ENCODE results near the gene WDR70. TPM values are rescaled to one million over a fixed set of nuclear protein-coding genes. Genes with fewer than 3 reads are reported as not detected.
"Not testable (repeated sequence)": the region's sequence is repeated elsewhere in the genome, so short reads cannot be mapped to it uniquely, and the experiment has no call there.

The WDR70 gene
- total RNA-seq, 2 experiments from 2014 or later: 28.8 to 35.3 TPM

DNA sequence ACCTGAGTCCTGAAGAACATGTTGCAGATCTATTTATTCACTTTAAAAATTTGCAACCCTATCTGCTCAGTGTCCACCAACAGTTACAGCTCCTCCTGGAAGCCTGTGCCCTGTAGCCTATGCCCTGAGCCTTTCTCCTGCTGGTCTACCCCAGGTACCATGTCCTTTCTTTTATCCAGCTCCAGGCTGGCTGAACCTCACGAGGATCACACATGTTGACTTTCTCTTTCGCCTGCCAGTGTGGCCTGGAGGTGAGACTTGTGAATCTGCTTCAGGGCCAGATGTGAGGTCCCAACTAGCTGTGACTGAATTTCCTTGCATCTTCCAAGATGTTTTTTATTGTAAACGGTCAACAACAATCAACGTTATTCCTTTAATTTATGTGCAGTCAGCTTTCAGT, 390.0 kb downstream of the WDR70 start:
- H3K4me1 Mint-ChIP-seq (ENCODE audit: low read depth): no peaks in the 10 kb centered on the region
- H3K9me3 Mint-ChIP-seq (ENCODE audit: insufficient read depth): no peaks in the 10 kb centered on the region
- H3K4me3 Mint-ChIP-seq: no peak overlapping the region
- ATAC-seq (no peak), DNase-seq (no peak)
- no peaks in the 10 kb centered on the region for H3K27me3 Mint-ChIP-seq (ENCODE audit: low read depth)
- ChIA-PET CTCF (no interaction called here), POLR2A (no interaction called here)
- H3K36me3 Mint-ChIP-seq (ENCODE audit: low read depth): no peaks in the 10 kb centered on the region
- H3K27ac Mint-ChIP-seq: no peak overlapping the region

DNA sequence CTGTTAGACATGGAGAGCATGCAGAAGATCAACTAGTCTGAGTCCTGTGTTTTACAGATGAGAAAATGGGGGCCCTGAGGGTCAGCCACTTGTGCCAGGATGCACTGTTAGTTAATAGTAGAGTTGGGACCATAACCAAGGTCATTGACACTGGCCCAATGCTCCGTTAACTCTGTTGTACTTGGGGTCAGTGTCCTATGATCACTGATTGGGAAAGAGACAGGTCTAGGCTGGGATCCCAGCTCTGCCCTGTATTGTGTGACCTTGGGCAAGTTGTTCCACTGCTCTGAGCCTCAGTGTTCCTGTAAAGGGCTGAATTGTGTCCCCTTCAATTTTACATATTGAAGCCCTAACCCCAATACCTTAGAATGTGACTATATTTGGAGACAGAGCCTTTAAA, 390.7 kb downstream of the WDR70 start:
- Mint-ChIP-seq H3K27ac (no peak overlapping the region), H3K4me3 (no peak overlapping the region), H3K9me3 (ENCODE audit: insufficient read depth) (peaks cover 4% of the 10 kb centered on the region), H3K27me3 (ENCODE audit: low read depth) (no peaks in the 10 kb centered on the region), H3K36me3 (ENCODE audit: low read depth) (peaks cover under 1% of the 10 kb centered on the region), H3K4me1 (ENCODE audit: low read depth) (no peaks in the 10 kb centered on the region)
- ChIA-PET CTCF (no interaction called here), POLR2A (no interaction called here)
- DNase-seq (no peak), ATAC-seq (no peak)

DNA sequence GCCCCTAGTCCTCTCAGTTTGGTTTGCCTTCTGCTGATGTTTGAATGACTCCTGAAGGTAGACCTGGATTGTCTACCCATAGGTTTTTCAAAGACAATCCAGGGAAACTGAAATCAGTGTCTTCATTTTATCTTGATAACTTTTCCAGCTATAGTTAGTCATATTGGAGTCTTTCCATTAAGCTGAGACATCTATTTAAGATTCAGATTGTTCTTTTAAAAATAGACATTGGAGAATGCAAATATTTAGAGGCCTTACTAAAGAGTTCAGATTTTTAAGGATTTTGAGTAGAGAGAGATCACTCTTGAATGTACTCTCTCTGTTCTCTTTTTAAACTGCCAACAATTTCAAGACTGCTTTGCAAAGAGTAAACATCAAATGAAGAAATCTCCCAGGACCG, 391.7 kb downstream of the WDR70 start:
- POLR2A ChIA-PET: no interaction called here
- Mint-ChIP-seq H3K4me1 (ENCODE audit: low read depth) (no peaks in the 10 kb centered on the region), H3K27ac (no peak overlapping the region), H3K27me3 (ENCODE audit: low read depth) (no peaks in the 10 kb centered on the region), H3K36me3 (ENCODE audit: low read depth) (peaks cover 3% of the 10 kb centered on the region), H3K4me3 (no peak overlapping the region), H3K9me3 (ENCODE audit: insufficient read depth) (peaks cover 9% of the 10 kb centered on the region)
- CTCF ChIA-PET: no interaction called here
- DNase-seq: no peak
- no peak for ATAC-seq

DNA sequence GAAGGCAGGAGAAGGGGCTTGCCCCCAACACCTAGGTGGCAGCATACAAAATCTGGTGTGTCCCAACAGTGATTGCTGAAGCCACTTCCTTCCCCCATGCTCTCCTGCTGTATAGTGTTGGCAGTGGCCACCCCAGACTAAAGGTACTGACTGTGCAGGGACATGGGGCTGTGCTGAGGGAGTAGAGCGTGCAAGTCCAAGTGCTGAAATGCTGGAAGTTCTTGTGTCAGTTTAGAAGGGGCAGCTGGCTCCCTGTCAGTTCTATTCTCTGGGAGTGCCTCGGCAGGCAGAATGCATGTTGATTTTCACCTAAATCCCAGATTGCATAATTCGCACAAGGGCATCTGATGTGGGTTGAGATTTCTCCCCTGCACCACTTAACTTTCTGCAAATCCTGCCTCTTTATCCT, 392.1 kb downstream of the WDR70 start:
- H3K4me1 Mint-ChIP-seq (ENCODE audit: low read depth): no peaks in the 10 kb centered on the region
- CTCF ChIA-PET: no interaction called here
- no peaks in the 10 kb centered on the region for H3K27me3 Mint-ChIP-seq (ENCODE audit: low read depth)
- H3K4me3 Mint-ChIP-seq: no peak overlapping the region
- POLR2A ChIA-PET: no interaction called here
- no peak for ATAC-seq
- DNase-seq: no peak
- H3K27ac Mint-ChIP-seq: no peak overlapping the region
- H3K9me3 Mint-ChIP-seq (ENCODE audit: insufficient read depth): peaks cover 14% of the 10 kb centered on the region
- H3K36me3 Mint-ChIP-seq (ENCODE audit: low read depth): peaks cover 3% of the 10 kb centered on the region

DNA sequence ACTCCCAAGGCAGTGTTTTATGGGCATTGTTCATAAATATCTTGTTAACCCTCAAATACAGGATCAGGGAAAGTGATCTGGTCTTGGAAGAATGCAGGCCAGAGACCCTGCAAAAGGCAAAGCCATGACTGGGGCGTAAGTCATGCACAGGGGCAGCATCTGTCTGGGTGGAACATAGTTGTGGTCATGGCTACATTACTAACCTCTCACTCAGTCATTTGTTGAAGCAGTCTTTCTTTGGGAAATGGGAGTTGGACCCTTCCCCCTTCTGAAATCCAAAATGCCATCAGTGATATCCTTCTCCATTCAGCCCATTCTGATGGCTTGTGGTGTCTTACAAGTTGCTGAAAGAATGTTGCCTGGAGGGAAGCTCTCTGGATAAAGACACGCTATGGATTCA, 392.6 kb downstream of the WDR70 start:
- H3K27ac Mint-ChIP-seq: no peak overlapping the region
- no peak for ATAC-seq
- H3K27me3 Mint-ChIP-seq (ENCODE audit: low read depth): no peaks in the 10 kb centered on the region
- H3K4me1 Mint-ChIP-seq (ENCODE audit: low read depth): no peaks in the 10 kb centered on the region
- ChIA-PET CTCF (no interaction called here), POLR2A (no interaction called here)
- peaks cover 15% of the 10 kb centered on the region for H3K9me3 Mint-ChIP-seq (ENCODE audit: insufficient read depth)
- no peak for DNase-seq
- no peak overlapping the region for H3K4me3 Mint-ChIP-seq
- peaks cover 3% of the 10 kb centered on the region for H3K36me3 Mint-ChIP-seq (ENCODE audit: low read depth)

DNA sequence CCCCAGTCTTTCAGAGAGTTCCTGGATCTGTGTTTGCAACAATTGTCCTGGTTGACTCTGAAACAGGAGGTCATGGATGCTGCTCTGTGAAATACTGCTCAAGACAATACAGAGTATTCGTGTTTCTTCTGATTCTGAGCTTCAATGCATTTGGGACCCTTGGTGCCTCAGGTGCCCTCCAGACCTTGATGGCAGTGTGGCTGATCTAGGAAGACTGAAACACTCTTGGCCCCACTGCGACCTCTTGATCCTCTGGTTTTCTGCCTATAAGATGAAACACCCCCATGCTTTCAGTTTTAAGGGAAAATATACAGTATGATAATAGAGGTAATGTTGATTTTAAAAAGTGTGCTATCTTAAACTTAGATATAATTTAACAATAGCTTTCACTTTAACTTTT, 393.1 kb downstream of the WDR70 start:
- H3K4me1 Mint-ChIP-seq (ENCODE audit: low read depth): no peaks in the 10 kb centered on the region
- ATAC-seq (no peak), DNase-seq (no peak)
- POLR2A ChIA-PET: no interaction called here
- H3K27me3 Mint-ChIP-seq (ENCODE audit: low read depth): no peaks in the 10 kb centered on the region
- H3K36me3 Mint-ChIP-seq (ENCODE audit: low read depth): peaks cover 3% of the 10 kb centered on the region
- CTCF ChIA-PET: no interaction called here
- peaks cover 15% of the 10 kb centered on the region for H3K9me3 Mint-ChIP-seq (ENCODE audit: insufficient read depth)
- no peak overlapping the region for H3K4me3 Mint-ChIP-seq
- no peak overlapping the region for H3K27ac Mint-ChIP-seq

DNA sequence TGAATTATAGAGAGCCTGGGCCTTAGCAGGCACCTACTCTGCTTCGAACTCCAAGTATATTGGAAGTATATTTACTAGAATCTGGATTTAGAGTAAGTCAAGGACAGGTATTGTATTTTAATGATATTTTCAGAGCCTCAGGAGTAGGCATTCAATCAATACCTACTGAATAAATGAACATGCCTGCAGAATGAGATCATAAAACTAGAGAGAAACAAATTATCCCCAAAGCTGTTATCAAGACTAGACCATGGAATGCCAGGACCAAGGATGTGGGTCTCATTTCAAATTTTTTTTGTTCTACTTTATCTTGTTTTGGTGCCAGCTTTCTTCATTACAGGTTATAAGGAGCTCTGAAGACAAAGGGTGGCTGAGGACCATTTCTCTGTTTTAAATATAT, 394.7 kb downstream of the WDR70 start:
- Mint-ChIP-seq H3K4me1 (ENCODE audit: low read depth) (no peaks in the 10 kb centered on the region), H3K9me3 (ENCODE audit: insufficient read depth) (peaks cover 15% of the 10 kb centered on the region), H3K27me3 (ENCODE audit: low read depth) (no peaks in the 10 kb centered on the region), H3K36me3 (ENCODE audit: low read depth) (peaks cover 3% of the 10 kb centered on the region), H3K4me3 (no peak overlapping the region), H3K27ac (no peak overlapping the region)
- ChIA-PET CTCF (interaction anchor here (2.1 kb wide), 1 partner anchor 9 kb away, joined by 8 read pairs; no protein-coding TSS in a partner anchor), POLR2A (no interaction called here)
- DNase-seq (no peak), ATAC-seq (no peak)

DNA sequence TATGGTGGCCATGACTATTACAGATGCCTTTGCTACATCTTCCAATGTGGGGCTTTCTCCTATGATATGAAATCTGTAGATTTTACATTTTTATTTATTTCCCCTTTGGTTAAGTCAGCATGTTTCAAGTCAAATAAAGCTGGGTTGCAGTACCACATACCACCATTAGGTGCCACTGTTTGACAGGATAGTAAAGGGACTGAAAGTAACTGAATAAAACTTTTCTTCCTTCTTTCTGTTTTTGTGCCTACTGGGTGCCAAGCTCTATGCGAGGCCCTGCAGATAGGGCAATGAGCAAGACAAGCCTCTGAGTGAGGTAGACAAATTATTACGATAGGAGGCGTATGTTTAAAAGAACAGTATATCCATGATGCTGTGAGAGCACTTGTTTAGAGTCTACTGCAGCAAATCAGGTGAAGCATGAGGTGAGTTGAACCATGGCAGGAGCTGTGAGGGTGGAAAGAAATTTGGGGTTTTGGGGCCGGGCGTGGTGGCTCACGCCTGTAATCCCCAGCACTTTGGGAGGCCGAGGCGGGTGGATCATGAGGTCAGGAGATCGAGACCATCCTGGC, 395.9 kb downstream of the WDR70 start:
- H3K27ac Mint-ChIP-seq: no peak overlapping the region
- no peaks in the 10 kb centered on the region for H3K4me1 Mint-ChIP-seq (ENCODE audit: low read depth)
- no peaks in the 10 kb centered on the region for H3K27me3 Mint-ChIP-seq (ENCODE audit: low read depth)
- DNase-seq (peak; percentile 54), ATAC-seq (no peak)
- no peak overlapping the region for H3K4me3 Mint-ChIP-seq
- peaks cover 3% of the 10 kb centered on the region for H3K36me3 Mint-ChIP-seq (ENCODE audit: low read depth)
- CTCF ChIA-PET: interaction anchor here (0.9 to 2.1 kb wide), 8 partner anchors 10 to 418 kb away, joined by 3 to 12 read pairs (median 4); no protein-coding TSS in a partner anchor
- POLR2A ChIA-PET: no interaction called here
- H3K9me3 Mint-ChIP-seq (ENCODE audit: insufficient read depth): peaks cover 15% of the 10 kb centered on the region

DNA sequence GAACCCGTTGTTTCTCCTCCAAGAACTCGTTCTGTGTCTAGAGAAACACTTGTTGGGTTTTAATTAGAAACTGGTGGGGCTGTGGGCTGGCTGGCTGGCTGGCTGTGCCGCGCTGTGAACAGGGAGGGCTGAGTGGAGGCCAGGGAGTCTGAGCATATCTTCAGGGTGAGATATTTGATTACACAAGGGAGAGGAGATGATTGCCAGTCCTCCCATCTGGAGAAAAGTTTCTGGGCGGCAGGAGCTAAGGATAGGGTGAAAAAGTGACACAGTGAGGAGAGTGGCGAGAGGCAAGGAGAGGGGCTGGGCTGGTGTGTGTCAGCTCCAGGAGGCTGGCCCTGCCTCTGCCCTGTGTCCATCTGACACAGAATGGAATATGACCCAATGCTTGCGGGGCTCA, 397.7 kb downstream of the WDR70 start:
- ChIA-PET POLR2A (interaction anchor here (0.5 kb wide), 1 partner anchor 44 kb away, joined by 3 read pairs; no protein-coding TSS in a partner anchor), CTCF (no interaction called here)
- DNase-seq (no peak), ATAC-seq (no peak)
- no peak overlapping the region for H3K27ac Mint-ChIP-seq
- H3K4me3 Mint-ChIP-seq: no peak overlapping the region
- H3K9me3 Mint-ChIP-seq (ENCODE audit: insufficient read depth): peaks cover 15% of the 10 kb centered on the region
- no peaks in the 10 kb centered on the region for H3K4me1 Mint-ChIP-seq (ENCODE audit: low read depth)
- H3K36me3 Mint-ChIP-seq (ENCODE audit: low read depth): peaks cover 3% of the 10 kb centered on the region
- H3K27me3 Mint-ChIP-seq (ENCODE audit: low read depth): no peaks in the 10 kb centered on the region

DNA sequence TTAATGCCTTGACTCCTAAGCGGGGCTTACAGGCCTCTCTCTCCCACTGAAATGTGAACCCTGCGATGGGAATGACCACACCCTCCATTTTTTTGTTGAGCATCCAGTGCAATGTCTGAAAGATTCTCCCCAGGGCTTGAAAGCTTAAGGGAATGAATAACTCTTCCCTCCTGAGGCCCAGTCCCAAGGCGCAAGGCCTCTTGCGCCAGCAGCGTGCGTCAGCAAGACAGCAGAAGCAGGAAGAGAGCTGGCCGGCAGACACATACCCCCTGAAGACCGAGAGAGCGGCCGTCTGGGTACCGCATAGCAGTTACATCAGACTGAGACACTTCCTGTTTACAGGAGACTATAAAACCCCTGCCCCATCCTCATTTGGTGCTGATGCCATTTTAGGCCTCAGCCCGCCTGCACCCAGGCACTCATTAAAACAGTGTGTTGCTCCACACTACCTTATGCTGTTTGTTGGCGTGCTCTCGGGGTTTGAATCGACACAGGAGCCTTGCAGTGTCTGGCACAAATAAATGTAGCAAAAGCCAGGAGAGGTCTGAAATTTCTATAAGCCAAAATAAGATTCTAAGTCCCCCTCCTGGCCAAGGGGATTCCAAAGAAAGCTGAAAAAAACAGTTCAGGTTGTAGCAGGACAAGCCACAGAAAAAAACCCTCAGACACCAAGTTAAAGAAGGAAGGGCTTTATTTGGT, 398.5 kb downstream of the WDR70 start:
- POLR2A ChIA-PET: no interaction called here
- H3K27me3 Mint-ChIP-seq (ENCODE audit: low read depth): no peaks in the 10 kb centered on the region
- H3K4me1 Mint-ChIP-seq (ENCODE audit: low read depth): no peaks in the 10 kb centered on the region
- H3K36me3 Mint-ChIP-seq (ENCODE audit: low read depth): peaks cover 3% of the 10 kb centered on the region
- H3K27ac Mint-ChIP-seq: no peak overlapping the region
- CTCF ChIA-PET: no interaction called here
- H3K9me3 Mint-ChIP-seq (ENCODE audit: insufficient read depth): peaks cover 15% of the 10 kb centered on the region
- no peak for DNase-seq
- ATAC-seq: no peak
- no peak overlapping the region for H3K4me3 Mint-ChIP-seq

DNA sequence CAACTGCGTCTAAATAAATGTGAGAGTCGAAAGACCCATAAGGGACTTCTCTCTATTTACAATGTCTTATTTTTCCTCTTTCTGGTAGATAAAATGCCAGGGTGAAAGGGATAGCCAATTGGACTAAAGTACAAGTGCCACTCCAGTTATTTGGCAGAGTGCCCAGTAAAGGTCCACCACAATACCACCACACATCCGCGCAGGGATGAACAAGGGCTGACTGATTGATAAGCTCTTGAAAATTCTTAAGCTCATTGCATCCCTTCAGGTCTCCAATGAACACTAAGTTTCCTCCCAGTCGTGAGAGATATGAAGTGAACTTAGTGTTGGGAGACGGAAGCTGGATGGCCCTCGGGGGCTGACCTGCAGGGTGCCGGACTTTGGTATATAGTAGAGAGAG, 402.3 kb downstream of the WDR70 start:
- DNase-seq; ATAC-seq; H3K27ac Mint-ChIP-seq; H3K4me3 Mint-ChIP-seq; POLR2A ChIA-PET; H3K36me3 Mint-ChIP-seq (ENCODE audit: low read depth); H3K27me3 Mint-ChIP-seq (ENCODE audit: low read depth); CTCF ChIA-PET; H3K9me3 Mint-ChIP-seq (ENCODE audit: insufficient read depth); H3K4me1 Mint-ChIP-seq (ENCODE audit: low read depth): not testable (repeated sequence)

DNA sequence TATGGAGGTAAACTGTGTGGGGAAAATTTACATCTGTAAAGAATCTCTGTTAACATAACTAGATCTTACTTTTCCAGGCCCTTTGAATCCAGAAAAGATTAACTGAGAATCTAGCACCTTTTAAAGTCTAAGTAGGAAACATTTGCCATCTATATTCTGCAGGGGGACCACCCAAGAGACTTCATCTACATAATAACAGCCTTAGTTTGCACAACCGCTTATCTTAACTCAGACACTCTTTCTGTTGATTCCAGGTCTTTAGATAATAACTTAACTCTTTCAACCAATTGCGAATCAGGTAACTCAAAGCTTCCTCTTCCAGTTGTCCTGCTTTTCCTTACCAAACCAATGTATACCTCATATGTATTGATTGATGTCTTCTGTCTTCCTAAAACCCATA, 407.3 kb downstream of the WDR70 start:
- ChIA-PET CTCF (no interaction called here), POLR2A (no interaction called here)
- Mint-ChIP-seq H3K4me1 (ENCODE audit: low read depth) (no peaks in the 10 kb centered on the region), H3K27me3 (ENCODE audit: low read depth) (peaks cover 6% of the 10 kb centered on the region), H3K27ac (no peak overlapping the region), H3K9me3 (ENCODE audit: insufficient read depth) (no peaks in the 10 kb centered on the region), H3K36me3 (ENCODE audit: low read depth) (no peaks in the 10 kb centered on the region), H3K4me3 (no peak overlapping the region)
- no peak for ATAC-seq
- DNase-seq: no peak
